Measurements from ENCODE around the gene ROBO3.

DNA sequence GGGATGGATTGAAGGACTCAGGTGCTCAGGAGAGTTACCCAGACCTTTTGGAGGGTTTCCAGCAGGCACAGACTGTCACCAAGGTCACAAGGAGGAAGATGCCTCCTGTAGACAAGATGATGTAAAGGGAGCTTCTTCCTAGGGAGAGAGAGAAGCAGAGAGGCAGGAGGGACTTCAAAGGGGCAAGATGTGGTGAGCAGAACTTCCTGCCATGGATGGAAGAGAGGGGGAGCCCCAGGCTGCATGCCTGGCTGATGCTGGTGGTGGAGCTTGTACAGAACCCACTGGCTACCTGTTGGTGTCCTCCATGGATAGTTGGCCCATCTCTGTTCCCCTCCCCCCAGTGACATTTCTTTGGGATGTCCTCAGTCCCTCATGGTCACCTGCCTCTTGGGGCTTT lies 58.1 kb downstream of the ROBO3 start:
- TF ChIP-seq ZNF274 (IDR thresholded peaks at IDR 0.05; ENCODE audit: low read length) (no peak), ZNF274 (tag by site-specific recombination; IDR thresholded peaks at IDR 0.05; ENCODE audit: borderline replicate concordance) (no peak), YY1 (tag by site-specific recombination; IDR thresholded peaks at IDR 0.05) (no peak), SCRT1 (tag by site-specific recombination; IDR thresholded peaks at IDR 0.05; ENCODE audit: borderline replicate concordance) (no peak), ZBTB1 (tag by site-specific recombination; IDR thresholded peaks at IDR 0.05) (no peak)
- TF ChIP-seq, protein P1, sequence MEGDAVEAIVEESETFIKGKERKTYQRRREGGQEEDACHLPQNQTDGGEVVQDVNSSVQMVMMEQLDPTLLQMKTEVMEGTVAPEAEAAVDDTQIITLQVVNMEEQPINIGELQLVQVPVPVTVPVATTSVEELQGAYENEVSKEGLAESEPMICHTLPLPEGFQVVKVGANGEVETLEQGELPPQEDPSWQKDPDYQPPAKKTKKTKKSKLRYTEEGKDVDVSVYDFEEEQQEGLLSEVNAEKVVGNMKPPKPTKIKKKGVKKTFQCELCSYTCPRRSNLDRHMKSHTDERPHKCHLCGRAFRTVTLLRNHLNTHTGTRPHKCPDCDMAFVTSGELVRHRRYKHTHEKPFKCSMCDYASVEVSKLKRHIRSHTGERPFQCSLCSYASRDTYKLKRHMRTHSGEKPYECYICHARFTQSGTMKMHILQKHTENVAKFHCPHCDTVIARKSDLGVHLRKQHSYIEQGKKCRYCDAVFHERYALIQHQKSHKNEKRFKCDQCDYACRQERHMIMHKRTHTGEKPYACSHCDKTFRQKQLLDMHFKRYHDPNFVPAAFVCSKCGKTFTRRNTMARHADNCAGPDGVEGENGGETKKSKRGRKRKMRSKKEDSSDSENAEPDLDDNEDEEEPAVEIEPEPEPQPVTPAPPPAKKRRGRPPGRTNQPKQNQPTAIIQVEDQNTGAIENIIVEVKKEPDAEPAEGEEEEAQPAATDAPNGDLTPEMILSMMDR (tag by site-specific recombination; IDR thresholded peaks at IDR 0.05) = no peak
- TF ChIP-seq, protein P2, sequence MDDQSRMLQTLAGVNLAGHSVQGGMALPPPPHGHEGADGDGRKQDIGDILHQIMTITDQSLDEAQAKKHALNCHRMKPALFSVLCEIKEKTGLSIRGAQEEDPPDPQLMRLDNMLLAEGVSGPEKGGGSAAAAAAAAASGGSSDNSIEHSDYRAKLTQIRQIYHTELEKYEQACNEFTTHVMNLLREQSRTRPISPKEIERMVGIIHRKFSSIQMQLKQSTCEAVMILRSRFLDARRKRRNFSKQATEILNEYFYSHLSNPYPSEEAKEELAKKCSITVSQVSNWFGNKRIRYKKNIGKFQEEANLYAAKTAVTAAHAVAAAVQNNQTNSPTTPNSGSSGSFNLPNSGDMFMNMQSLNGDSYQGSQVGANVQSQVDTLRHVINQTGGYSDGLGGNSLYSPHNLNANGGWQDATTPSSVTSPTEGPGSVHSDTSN (CRISPR knock-in tag; IDR thresholded peaks at IDR 0.05) = no peak
- TF ChIP-seq, protein P3, sequence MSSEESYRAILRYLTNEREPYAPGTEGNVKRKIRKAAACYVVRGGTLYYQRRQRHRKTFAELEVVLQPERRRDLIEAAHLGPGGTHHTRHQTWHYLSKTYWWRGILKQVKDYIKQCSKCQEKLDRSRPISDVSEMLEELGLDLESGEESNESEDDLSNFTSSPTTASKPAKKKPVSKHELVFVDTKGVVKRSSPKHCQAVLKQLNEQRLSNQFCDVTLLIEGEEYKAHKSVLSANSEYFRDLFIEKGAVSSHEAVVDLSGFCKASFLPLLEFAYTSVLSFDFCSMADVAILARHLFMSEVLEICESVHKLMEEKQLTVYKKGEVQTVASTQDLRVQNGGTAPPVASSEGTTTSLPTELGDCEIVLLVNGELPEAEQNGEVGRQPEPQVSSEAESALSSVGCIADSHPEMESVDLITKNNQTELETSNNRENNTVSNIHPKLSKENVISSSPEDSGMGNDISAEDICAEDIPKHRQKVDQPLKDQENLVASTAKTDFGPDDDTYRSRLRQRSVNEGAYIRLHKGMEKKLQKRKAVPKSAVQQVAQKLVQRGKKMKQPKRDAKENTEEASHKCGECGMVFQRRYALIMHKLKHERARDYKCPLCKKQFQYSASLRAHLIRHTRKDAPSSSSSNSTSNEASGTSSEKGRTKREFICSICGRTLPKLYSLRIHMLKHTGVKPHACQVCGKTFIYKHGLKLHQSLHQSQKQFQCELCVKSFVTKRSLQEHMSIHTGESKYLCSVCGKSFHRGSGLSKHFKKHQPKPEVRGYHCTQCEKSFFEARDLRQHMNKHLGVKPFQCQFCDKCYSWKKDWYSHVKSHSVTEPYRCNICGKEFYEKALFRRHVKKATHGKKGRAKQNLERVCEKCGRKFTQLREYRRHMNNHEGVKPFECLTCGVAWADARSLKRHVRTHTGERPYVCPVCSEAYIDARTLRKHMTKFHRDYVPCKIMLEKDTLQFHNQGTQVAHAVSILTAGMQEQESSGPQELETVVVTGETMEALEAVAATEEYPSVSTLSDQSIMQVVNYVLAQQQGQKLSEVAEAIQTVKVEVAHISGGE (tag by site-specific recombination; conservative IDR thresholded peaks at IDR 0.05; ENCODE audit: low read depth) = no peak
